Activated CD8-positive, alpha-beta memory T cell treated with anti-CD3 and anti-CD28 coated beads, Interleukin-2, amount 10 ng/mL, durations not matched to agents 7 days and 5 days (primary cell): Measurements from ENCODE around the gene TFCP2. TPM values are rescaled to one million over a fixed set of nuclear protein-coding genes. Genes with fewer than 3 reads are reported as not detected.
"Not testable (repeated sequence)": the region's sequence is repeated elsewhere in the genome, so short reads cannot be mapped to it uniquely, and the experiment has no call there.

ENCODE experiments used
- ATAC-seq: fragments of 150-1000 bp; cut with Tn5 transposase; one replicate; pipeline ENCODE4 v1.10.0; 2021; ENCODE audit warnings: moderate library complexity
- CTCF ChIA-PET: fragments of 350-600 bp; sonication (Branson Sonifier 250); formaldehyde crosslinking; loops from one replicate; lab custom pipeline; 2021; ENCODE audit warnings: antibody characterized with exemption; lab: Charles Lee
- DNase-seq: peaks from one replicate; pipeline ENCODE4 v3.0.0-alpha.2; 2020
- H3K27ac Mint-ChIP-seq: one replicate; pipeline ENCODE4 v1.8.0; 2021; ENCODE audit warnings: mild to moderate bottlenecking, mixed read lengths
- H3K27me3 Mint-ChIP-seq: one replicate; pipeline ENCODE4 v1.8.0; 2021; ENCODE audit warnings: mixed read lengths
- H3K36me3 Mint-ChIP-seq: one replicate; pipeline ENCODE4 v1.8.0; 2021; ENCODE audit warnings: mild to moderate bottlenecking, mixed read lengths
- H3K4me1 Mint-ChIP-seq: one replicate; pipeline ENCODE4 v1.8.0; 2021; ENCODE audit warnings: mixed read lengths
- H3K4me3 Mint-ChIP-seq: one replicate; pipeline ENCODE4 v1.8.0; 2021; ENCODE audit warnings: mild to moderate bottlenecking, moderate library complexity, mixed read lengths
- H3K9me3 Mint-ChIP-seq: one replicate; pipeline ENCODE4 v1.8.0; 2022; ENCODE audit warnings: low read depth, mixed read lengths
- total RNA-seq, 2 experiments: library from RNA; stranded (reverse); gene quantifications; one replicate each; pipeline ENCODE4 v1.2.3, GENCODE V29; 2021

Gene TFCP2, protein sequence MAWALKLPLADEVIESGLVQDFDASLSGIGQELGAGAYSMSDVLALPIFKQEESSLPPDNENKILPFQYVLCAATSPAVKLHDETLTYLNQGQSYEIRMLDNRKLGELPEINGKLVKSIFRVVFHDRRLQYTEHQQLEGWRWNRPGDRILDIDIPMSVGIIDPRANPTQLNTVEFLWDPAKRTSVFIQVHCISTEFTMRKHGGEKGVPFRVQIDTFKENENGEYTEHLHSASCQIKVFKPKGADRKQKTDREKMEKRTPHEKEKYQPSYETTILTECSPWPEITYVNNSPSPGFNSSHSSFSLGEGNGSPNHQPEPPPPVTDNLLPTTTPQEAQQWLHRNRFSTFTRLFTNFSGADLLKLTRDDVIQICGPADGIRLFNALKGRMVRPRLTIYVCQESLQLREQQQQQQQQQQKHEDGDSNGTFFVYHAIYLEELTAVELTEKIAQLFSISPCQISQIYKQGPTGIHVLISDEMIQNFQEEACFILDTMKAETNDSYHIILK
- total RNA-seq = 10 to 100 TPM; 34.7 to 40.5 TPM

DNA sequence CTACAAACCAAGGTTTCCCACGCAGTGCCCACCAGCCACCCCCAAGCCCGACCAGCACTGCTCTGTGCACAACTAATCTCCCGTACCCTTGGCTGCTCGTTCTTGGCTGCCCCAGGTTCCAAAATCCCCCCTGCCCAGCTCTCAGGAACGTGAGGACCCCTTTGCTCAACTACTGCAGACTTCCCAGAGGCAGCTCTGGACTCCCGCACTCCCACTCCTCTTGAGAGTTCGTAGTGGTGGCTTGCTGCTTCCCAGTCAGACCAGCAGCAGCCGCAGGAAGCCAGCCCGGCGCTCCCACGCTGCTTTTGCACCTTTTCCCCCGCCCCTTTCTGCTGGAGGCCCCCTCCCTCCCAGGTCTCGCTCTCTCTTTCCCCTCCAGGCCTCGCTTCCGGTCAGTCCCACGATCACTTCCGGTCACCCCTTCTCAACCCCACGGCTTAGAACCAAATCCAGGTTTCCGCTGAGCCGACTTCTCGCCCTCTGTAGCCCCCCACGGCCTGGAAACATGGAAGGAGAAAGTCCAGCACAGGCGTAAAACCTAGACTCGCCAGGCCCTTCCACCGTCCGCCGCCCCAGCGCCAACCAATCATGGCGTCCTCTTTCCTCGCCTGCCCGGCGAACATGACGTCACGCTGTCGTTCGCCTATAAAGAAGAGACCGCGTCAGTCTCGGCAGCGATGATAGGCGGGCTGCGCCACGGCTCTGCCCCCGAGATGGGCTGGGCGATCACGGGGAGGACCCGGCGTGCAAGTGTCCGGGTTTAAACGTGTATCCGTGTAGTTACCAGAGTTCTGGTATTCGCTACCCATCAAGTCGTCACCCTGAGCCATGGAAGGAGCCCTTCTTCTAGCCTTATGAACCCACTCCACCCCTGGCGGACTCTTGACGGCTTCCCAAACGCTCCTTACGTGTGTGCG is at the start of gene TFCP2:
Gene TFCP2, minus strand, starts transcription at position 621 of the 917 bp plus-strand sequence. CDS start 713 bp downstream, outside the sequence.
- peaks cover 11% of the 10 kb centered on the region for H3K36me3 Mint-ChIP-seq
- peaks cover 18% of the 10 kb centered on the region for H3K4me1 Mint-ChIP-seq
- H3K27ac Mint-ChIP-seq = peak within 1 kb of the TSS; percentile 68
- H3K27me3 Mint-ChIP-seq = no peaks in the 10 kb centered on the region
- H3K4me3 Mint-ChIP-seq = peak within 1 kb of the TSS; percentile 66
- ATAC-seq (peak; percentile 99), DNase-seq (peak; percentile 98)
- CTCF ChIA-PET = interaction anchor here (1.5 kb wide), 1 partner anchor 45 kb away, joined by 5 read pairs; the partner anchor contains the start of gene POU6F1
- no peaks in the 10 kb centered on the region for H3K9me3 Mint-ChIP-seq

DNA sequence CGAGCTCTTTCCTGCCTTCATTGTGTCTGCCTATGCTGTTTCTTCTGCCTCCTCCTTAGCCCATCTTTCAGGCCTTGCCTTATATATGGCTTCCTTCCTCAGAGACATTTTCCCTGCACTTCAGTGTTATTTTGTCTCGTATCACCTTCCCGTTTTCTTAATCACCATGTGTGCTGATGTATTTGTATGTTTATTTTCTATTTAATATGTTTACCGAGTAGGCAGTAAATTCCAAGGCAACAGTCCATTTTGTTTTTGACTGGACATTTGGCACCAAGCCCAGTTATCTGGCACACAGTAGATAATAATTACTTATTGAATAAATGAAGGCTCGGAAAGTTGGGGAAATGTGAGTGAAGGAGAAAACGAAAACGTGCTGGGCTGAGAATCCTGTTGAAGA is 49.5 kb upstream of the TFCP2 start:
- Mint-ChIP-seq H3K36me3 (no peaks in the 10 kb centered on the region), H3K4me3 (no peak overlapping the region), H3K27me3 (no peaks in the 10 kb centered on the region), H3K27ac (no peak overlapping the region), H3K9me3 (no peaks in the 10 kb centered on the region), H3K4me1 (peaks cover 12% of the 10 kb centered on the region)
- ATAC-seq (no peak), DNase-seq (no peak)
- CTCF ChIA-PET = interaction anchor here (1.6 kb wide), 1 partner anchor 16 kb away, joined by 3 read pairs; the partner anchor contains the start of gene DAZAP2

- H3K27me3 Mint-ChIP-seq, H3K4me3 Mint-ChIP-seq, H3K27ac Mint-ChIP-seq, H3K36me3 Mint-ChIP-seq, CTCF ChIA-PET, H3K9me3 Mint-ChIP-seq, DNase-seq, ATAC-seq: not testable (repeated sequence)
- peaks cover 12% of the 10 kb centered on the region for H3K4me1 Mint-ChIP-seq
Observed at GRCh38 chr12:51219857-51220256, 46.9 kb upstream of the TFCP2 start.

- Mint-ChIP-seq H3K4me3 (peak overlapping the region; percentile 34), H3K36me3 (no peaks in the 10 kb centered on the region), H3K9me3 (no peaks in the 10 kb centered on the region), H3K27me3 (no peaks in the 10 kb centered on the region), H3K27ac (peak overlapping the region; percentile 41), H3K4me1 (peaks cover 12% of the 10 kb centered on the region)
- DNase-seq = no peak
- no peak for ATAC-seq
- CTCF ChIA-PET = interaction anchor here (1.4 to 2.8 kb wide), 5 partner anchors 11 to 171 kb away, joined by 3 to 19 read pairs (median 6); partner anchors contain the start of genes DAZAP2 and LETMD1
Observed at GRCh38 chr12:51219322-51219721, 46.4 kb upstream of the TFCP2 start.

GRCh38 chr12:51218607-51219161 is 45.7 kb upstream of the TFCP2 start:
- DNase-seq = no peak
- CTCF ChIA-PET = interaction anchor here (0.6 to 2.8 kb wide), 16 partner anchors 11 to 171 kb away, joined by 3 to 19 read pairs (median 4); partner anchors contain the start of genes DAZAP2, LETMD1 and SMAGP
- ATAC-seq = no peak
- Mint-ChIP-seq H3K4me1 (peaks cover 12% of the 10 kb centered on the region), H3K4me3 (peak overlapping the region; percentile 87), H3K36me3 (no peaks in the 10 kb centered on the region), H3K27me3 (no peaks in the 10 kb centered on the region), H3K27ac (peak overlapping the region; percentile 81), H3K9me3 (no peaks in the 10 kb centered on the region)

DNA sequence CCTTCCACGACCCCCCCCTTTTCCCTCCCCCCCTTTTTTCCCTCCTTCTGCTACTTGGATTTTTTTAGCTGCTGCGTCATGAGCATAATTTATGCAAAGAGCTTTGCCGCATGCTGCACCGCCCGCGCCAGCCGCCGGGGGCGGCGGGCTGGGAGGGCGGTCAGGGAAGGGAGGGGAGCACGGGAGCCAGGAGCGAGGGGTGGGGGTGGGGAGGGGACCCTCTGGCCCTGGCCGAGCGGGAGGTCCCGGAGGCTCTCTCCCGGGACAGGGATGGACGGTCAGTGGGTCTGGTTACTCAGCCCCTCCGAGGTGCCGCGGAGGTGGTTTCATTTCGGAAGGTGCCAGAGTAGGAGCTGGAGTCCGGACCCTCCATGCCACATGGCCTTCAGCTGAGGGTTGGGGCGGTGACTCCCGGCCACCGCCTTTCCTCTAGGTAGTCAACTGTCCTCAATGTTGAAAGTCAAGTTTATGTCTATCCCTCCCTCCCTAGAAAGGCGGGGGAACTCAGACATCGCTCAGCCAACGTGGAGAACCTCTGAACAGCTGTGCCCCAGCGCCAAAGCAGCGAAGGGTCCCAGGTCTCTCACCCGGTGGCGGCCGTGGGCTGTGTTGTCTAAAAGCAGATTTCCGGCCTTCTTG is 45.2 kb upstream of the TFCP2 start, which contains the start of gene POU6F1:
Gene POU6F1, minus strand, starts transcription at position 95 of the 639 bp plus-strand sequence. CDS start 11,226 bp downstream, outside the sequence.
- Mint-ChIP-seq H3K9me3 (no peaks in the 10 kb centered on the region), H3K27ac (peak within 1 kb of the TSS; percentile 81), H3K27me3 (no peaks in the 10 kb centered on the region), H3K4me1 (peaks cover 12% of the 10 kb centered on the region), H3K36me3 (no peaks in the 10 kb centered on the region), H3K4me3 (peak within 1 kb of the TSS; percentile 87)
- peak; percentile 74 for DNase-seq
- CTCF ChIA-PET = interaction anchor here (0.6 to 2.8 kb wide), 20 partner anchors 10 to 170 kb away, joined by 3 to 19 read pairs (median 4); partner anchors contain the start of genes DAZAP2, LETMD1 and SMAGP
- ATAC-seq = peak; percentile 84

GRCh38 chr12:51217133-51217967 is 44.4 kb upstream of the TFCP2 start:
- Mint-ChIP-seq H3K27me3 (no peaks in the 10 kb centered on the region), H3K36me3 (no peaks in the 10 kb centered on the region), H3K9me3 (no peaks in the 10 kb centered on the region), H3K4me3 (peak overlapping the region; percentile 87), H3K27ac (peak overlapping the region; percentile 81), H3K4me1 (peaks cover 12% of the 10 kb centered on the region)
- CTCF ChIA-PET = interaction anchor here (0.6 to 2.8 kb wide), 15 partner anchors 9 to 169 kb away, joined by 3 to 19 read pairs (median 4); partner anchors contain the start of genes DAZAP2, LETMD1 and SMAGP
- ATAC-seq (peak; percentile 54), DNase-seq (peak; percentile 60)

- no peaks in the 10 kb centered on the region for H3K27me3 Mint-ChIP-seq
- DNase-seq = no peak
- no peak overlapping the region for H3K27ac Mint-ChIP-seq
- H3K36me3 Mint-ChIP-seq = no peaks in the 10 kb centered on the region
- CTCF ChIA-PET = interaction anchor here (1.2 to 2.8 kb wide), 5 partner anchors 9 to 108 kb away, joined by 3 to 19 read pairs (median 4); partner anchors contain the start of gene DAZAP2
- H3K4me1 Mint-ChIP-seq = peaks cover 12% of the 10 kb centered on the region
- ATAC-seq = no peak
- H3K9me3 Mint-ChIP-seq = no peaks in the 10 kb centered on the region
- H3K4me3 Mint-ChIP-seq = peak overlapping the region; percentile 47
Observed at GRCh38 chr12:51216642-51217041, 43.7 kb upstream of the TFCP2 start.

GRCh38 chr12:51214895-51215294 is 42.0 kb upstream of the TFCP2 start:
- no peak for DNase-seq
- no peaks in the 10 kb centered on the region for H3K36me3 Mint-ChIP-seq
- no peak overlapping the region for H3K4me3 Mint-ChIP-seq
- no peak for ATAC-seq
- CTCF ChIA-PET = no interaction called here
- H3K4me1 Mint-ChIP-seq = peaks cover 12% of the 10 kb centered on the region
- no peak overlapping the region for H3K27ac Mint-ChIP-seq
- no peaks in the 10 kb centered on the region for H3K27me3 Mint-ChIP-seq
- no peaks in the 10 kb centered on the region for H3K9me3 Mint-ChIP-seq

DNA sequence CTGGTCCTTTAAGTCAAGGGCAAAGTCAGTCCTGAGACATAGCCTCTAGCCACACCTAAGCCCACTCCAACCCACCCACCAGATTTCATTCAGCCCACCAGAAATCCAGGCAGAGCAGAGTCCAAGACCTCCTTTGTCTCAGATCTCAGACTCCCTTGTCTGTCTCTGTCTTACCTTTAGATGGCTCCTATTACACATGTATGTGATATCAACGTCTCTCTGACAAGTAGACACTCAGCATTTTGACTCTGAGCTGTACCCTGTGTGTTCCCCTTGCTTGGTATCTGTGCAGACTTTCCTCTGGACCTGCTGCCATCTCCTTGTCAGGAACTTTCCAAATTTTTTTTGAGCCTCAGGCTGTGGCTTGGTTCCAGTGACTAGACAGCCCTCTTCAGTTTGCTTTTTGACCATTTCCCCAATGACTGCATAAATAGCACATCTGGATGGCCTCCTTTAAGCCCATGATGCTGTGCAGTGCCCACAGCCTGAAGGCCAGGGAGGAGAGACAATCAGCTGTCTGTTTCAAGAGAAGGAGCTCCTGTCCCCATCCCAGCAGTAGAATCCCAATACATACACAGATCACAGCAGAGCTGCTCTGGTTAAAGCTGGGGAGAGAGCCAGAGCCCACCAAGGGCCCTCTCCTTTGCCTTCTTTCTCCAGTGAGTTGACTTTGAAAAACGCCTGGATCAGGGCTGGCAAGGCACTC is 37.9 kb upstream of the TFCP2 start:
- H3K36me3 Mint-ChIP-seq = no peaks in the 10 kb centered on the region
- H3K27ac Mint-ChIP-seq = no peak overlapping the region
- no peaks in the 10 kb centered on the region for H3K9me3 Mint-ChIP-seq
- H3K4me3 Mint-ChIP-seq = no peak overlapping the region
- ATAC-seq (no peak), DNase-seq (no peak)
- H3K4me1 Mint-ChIP-seq = no peaks in the 10 kb centered on the region
- CTCF ChIA-PET = interaction anchor here (0.6 to 1.2 kb wide), 2 partner anchors 85 to 130 kb away, joined by 3 read pairs; no protein-coding TSS in a partner anchor
- no peaks in the 10 kb centered on the region for H3K27me3 Mint-ChIP-seq

GRCh38 chr12:51209259-51209658 is 36.3 kb upstream of the TFCP2 start:
- Mint-ChIP-seq H3K4me1 (no peaks in the 10 kb centered on the region), H3K4me3 (no peak overlapping the region), H3K27ac (no peak overlapping the region), H3K9me3 (no peaks in the 10 kb centered on the region), H3K27me3 (no peaks in the 10 kb centered on the region), H3K36me3 (no peaks in the 10 kb centered on the region)
- no peak for ATAC-seq
- no peak for DNase-seq
- CTCF ChIA-PET = no interaction called here
